Activated CD4-positive, alpha-beta T cell treated with anti-CD3 and anti-CD28 coated beads, Interleukin-2, amount 50 U/mL, for 24 hours (primary cell): ENCODE results near the gene DPH2.
A peak's percentile ranks its signal among the peaks of the same experiment; 100 is the strongest.

ENCODE experiments used
- DNase-seq, 2 donors: peaks; one replicate each; pipeline ENCODE4 v3.0.0-alpha.2; 2020; ENCODE audit warnings: low read depth in 1 of 2, low spot score in 1 of 2

DPH2 gene

DNA sequence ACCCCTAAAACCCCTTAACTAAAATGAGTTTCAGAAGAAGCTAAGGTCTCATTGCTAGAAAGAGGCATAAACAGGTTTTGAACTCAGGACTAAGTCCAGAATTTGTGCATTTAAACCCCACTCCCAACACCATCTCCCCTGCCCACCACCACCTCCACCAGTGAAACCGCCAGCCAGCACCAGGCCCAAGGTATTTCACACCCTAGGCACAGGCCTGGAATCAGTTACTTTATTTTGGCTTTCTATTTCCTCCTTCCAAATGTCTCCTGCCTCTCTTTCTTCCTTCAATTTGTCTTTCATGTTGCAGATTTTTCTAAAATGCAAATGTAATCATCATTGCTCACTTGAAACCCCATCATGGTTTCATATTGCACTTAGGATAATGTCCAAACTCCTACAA, 24.9 kb upstream of the DPH2 start:
- DNase-seq, result no peak

GRCh38 chr1:43945674-43946235, 24.1 kb upstream of the DPH2 start:
- DNase-seq, result no peak

DNA sequence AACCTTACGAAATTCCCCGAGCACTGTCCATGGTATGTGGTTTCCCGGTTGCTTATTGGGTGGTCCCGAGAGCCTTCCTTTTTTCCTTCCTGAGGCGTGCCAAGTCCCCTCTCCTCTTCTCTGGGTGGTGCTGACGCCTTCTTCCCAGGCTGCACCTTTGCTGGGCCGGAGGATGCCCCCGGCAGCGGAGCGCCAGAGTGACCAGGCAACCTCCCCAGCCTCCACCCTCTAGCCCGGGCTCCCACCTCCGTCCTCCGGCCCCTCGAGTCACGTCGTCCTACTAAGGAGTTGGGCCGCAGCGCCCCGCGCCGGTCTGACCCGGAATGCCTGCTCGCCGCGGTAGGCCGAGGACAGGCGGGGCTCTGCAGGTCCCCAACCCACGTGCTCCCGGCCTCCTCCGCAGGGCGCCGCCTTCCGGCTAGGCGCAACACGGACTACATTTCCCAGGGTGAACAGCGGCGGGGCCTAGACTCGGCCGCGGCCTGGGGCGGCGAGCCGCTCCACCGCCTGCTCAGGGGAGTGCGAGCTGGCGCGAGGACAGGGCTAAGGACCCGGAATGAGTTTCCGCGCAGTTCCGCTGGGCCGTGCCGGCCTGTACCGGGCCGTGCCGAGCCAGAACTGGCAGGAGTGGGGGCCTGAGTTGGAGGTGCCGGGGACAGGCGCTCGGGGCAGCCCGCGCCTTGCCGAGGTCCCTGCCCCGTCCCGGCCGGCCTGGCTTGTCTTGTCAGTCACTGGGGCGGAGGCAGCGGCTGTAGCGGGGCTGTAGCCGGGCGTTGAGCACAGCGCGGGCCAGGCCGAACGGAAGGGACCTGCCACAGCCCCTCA, 23.4 kb upstream of the DPH2 start, which contains the start of gene IPO13:
Gene IPO13, plus strand, starts transcription at position 715 of the 825 bp plus-strand sequence. CDS start 651 bp downstream, outside the sequence.
- DNase-seq, result peak; percentile 89 to 94

DNA sequence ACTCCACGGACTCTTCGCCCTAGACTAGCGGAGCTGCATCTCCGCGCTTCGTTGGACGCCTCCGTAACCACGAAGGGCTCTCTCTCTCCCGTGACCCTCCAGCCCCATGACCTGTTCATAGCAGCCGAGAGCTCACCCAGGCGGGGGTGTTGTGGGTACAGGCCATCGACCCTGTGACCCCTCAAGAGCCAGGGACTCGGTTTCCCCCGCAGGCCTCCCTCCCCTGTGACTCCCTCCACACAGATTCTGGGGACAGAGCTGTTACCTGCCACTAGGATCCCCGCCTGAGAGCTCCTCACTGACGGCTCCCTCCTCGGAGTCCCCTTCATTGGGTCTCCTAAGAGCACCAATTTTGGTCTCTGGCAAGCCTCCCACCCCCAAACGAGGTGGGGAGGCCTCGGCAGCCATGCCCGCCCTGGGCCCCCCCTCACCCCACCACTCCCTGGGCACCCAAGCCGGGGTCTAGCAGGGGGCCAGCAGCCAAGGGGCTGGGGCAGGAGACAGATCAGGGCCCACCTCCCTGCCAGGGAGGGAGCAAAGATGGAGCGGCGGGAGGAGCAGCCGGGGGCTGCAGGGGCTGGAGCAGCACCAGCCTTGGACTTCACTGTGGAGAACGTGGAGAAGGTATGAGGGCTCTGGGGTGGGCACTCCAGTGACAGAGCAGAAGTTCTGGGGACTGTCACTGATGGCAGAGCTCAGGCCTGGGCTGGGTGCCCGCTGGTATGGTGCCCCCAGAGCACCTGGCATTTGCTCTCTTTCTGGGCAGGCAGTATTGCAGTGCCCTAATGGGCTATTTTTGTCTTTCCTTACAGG, 22.5 kb upstream of the DPH2 start:
- no peak for DNase-seq

- no peak for DNase-seq
These were observed 21.9 kb upstream of the DPH2 start for GRCh38 chr1:43947874-43948437.

DNA sequence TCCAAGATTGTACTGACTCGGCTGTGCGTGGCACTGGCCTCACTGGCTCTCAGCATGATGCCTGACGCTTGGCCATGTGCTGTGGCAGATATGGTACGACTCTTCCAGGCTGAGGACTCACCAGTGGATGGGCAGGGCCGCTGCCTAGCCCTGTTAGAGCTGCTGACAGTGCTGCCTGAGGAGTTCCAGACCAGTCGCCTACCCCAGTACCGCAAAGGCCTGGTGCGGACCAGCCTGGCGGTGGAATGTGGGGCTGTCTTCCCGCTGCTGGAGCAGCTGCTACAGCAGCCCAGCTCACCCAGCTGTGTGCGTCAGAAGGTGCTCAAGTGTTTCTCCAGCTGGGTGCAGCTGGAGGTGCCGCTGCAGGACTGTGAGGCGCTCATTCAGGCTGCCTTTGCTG, 20.1 kb upstream of the DPH2 start:
- no peak for DNase-seq

- no peak for DNase-seq
These were observed 18.5 kb upstream of the DPH2 start for GRCh38 chr1:43951021-43951985.

GRCh38 chr1:43952731-43953346, 17.0 kb upstream of the DPH2 start:
- DNase-seq, result no peak

- DNase-seq, result no peak
These were observed 16.4 kb upstream of the DPH2 start for GRCh38 chr1:43953361-43953760.

GRCh38 chr1:43954036-43954435, 15.8 kb upstream of the DPH2 start:
- no peak for DNase-seq

GRCh38 chr1:43956234-43956633, 13.6 kb upstream of the DPH2 start:
- DNase-seq, result no peak

DNA sequence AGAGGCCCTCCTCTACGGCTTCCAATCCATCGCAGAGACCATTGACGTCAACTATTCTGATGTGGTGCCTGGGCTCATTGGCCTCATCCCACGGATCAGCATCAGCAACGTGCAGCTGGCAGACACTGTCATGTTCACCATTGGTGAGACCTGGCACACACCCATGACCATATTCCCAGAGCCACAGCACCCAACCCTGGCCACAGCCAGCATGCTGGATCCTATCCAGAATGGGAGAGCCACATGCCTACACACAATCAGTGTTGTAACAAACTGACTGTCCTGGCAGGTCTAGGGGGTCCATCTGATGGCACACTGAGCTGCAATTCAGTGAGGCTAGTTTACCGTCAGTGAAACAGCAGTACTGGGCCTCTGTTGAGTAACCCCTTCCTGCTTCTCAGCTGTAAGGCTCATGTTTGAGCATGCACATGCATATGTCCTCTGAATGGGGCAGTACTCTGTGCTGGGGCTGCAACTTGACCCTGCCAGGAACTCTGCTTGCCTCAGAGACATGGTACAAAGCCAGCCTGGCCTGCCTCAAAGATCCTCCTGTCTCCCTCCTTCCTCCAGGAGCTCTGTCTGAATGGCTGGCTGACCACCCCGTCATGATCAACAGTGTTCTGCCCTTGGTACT, 12.3 kb upstream of the DPH2 start:
- DNase-seq, result no peak

GRCh38 chr1:43958351-43959255, 11.2 kb upstream of the DPH2 start:
- no peak for DNase-seq

GRCh38 chr1:43960798-43961197, 9.0 kb upstream of the DPH2 start:
- no peak for DNase-seq

- no peak for DNase-seq
These were observed 8.1 kb upstream of the DPH2 start for GRCh38 chr1:43961692-43962091.

- no peak for DNase-seq
These were observed 7.5 kb upstream of the DPH2 start for GRCh38 chr1:43962324-43962723.

- no peak for DNase-seq
These were observed 6.8 kb upstream of the DPH2 start for GRCh38 chr1:43963006-43963405.

DNA sequence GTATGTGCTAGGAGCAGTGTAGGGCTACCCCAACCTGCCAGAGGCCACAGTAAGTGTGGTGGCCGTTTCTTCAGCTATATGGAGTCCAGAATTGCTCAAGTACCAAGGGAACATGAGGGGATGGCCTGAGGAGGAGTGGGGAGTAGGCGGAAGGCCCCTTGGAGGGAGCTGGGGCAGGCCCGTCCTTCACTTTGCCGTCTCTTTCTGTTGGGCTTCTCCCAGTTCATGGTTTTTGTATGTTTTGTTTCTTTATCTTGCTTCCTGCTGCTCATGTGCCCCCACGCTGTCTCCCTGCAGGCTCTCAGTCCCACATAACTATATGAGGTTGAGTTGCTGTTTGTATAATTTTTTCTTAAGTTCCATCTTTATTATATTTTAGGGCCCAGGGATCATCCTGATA, 5.9 kb upstream of the DPH2 start:
- DNase-seq, result no peak

DNA sequence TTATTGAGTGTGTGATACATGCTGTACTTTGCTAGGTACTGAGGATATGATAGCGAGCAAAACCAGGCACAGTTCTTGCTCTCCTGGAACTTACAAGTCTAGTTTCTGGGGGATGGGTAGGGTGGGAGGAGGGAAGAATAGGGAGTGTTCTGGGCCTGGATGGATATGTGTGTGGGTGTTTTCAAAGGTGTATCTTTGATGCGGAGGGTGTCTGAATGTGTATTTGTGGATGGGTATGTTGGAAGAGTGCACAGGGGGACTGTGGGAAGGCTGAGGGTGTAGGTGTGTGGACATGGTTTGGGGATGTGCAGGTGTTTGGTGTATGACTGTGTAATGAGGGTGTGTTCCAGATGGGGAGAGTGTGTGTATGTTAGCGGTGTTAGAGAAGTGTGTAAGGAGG, 4.5 kb upstream of the DPH2 start:
- DNase-seq, result no peak
